AG09309 (cell line): ENCODE measurements around the gene ARL6IP5.

ENCODE experiments used
- DNase-seq: peaks from one replicate; pipeline ENCODE4 v3.0.0-alpha.2; 2010; ENCODE audit warnings: low read depth
- H3K4me3 ChIP-seq: 2 replicates; pipeline ENCODE4 v1.5.1; 2011; ENCODE audit warnings: mild to moderate bottlenecking, low read depth, low read length, moderate library complexity; ENCODE audit not compliant: control insufficient read depth
- CTCF ChIP-seq: IDR thresholded peaks from 2 replicates; pipeline ENCODE4 v1.5.1; 2011; ENCODE audit warnings: mild to moderate bottlenecking, low read depth, low read length, inconsistent platforms; ENCODE audit not compliant: insufficient read depth, control insufficient read depth; ENCODE audit errors: missing control alignments

Gene ARL6IP5, protein sequence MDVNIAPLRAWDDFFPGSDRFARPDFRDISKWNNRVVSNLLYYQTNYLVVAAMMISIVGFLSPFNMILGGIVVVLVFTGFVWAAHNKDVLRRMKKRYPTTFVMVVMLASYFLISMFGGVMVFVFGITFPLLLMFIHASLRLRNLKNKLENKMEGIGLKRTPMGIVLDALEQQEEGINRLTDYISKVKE

GRCh38 chr3:69084326-69085167, at the start of gene ARL6IP5:
Gene ARL6IP5, plus strand, starts transcription at chr3:69084937. Its CDS starts 111 bp downstream, at chr3:69085048.
- peak within 1 kb of the TSS; percentile 99 for H3K4me3 ChIP-seq
- DNase-seq = peak; percentile 63
- TF ChIP-seq CTCF = no peak

GRCh38 chr3:69044608-69045007, 40.1 kb upstream of the ARL6IP5 start:
- no peak overlapping the region for H3K4me3 ChIP-seq
- no peak for DNase-seq
- no peak for TF ChIP-seq CTCF

DNA sequence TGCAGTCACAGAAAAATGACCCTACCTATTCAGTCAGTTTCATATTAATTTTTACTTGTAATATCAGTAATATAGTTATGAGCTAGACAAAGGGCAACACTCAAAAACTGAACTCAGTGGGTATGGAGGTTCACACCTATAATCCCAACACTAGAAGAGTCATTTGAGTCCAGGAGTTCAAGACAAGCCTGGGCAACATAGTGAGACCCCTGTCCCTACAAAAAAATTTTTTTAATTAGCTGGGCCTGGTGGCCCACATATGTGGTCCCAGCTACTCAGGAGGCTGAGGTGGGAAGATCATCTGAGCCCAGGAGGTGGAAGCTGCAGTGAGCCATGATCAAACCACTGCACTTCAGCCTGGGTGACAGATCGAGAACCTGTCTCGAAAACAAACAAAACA, 35.7 kb upstream of the ARL6IP5 start:
- no peak overlapping the region for H3K4me3 ChIP-seq
- DNase-seq = no peak
- TF ChIP-seq CTCF = no peak

- no peak for TF ChIP-seq CTCF
- DNase-seq = peak; percentile 96
- H3K4me3 ChIP-seq = peak within 1 kb of the TSS; percentile 85
These were observed 32.8 kb upstream of the ARL6IP5 start, which contains the start of gene TMF1 for GRCh38 chr3:69051756-69052471. Gene TMF1, minus strand, starts transcription at chr3:69052333. Its CDS starts 247 bp downstream, at chr3:69052086.

DNA sequence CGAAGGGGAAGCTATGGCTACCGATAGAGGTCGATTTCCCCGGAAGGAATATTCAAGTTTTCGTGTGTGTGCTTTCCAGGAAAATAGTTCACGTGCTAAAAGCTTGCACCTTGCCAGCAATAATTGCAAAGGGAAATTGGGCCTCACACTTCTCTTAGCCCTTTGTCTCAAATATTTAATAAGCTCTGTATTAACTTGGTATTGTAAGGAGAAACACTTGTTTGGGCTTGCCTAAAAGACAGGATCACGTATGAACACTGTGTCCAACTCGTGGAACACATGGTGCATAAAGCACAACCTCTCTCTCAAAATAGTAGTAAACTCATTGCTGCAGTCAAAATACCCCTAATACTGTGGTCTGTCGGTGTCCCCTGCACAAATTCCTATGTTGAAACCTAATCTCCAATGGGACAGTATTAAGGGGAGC, 32.3 kb upstream of the ARL6IP5 start:
- no peak for TF ChIP-seq CTCF
- no peak for DNase-seq
- peak overlapping the region; percentile 85 for H3K4me3 ChIP-seq

- H3K4me3 ChIP-seq = no peak overlapping the region
- TF ChIP-seq CTCF = no peak
- no peak for DNase-seq
These were observed 26.4 kb upstream of the ARL6IP5 start for GRCh38 chr3:69058180-69058946.
